H1 (cell line): ENCODE data around the gene FOXO1. TPM values are rescaled to one million over a fixed set of nuclear protein-coding genes. Genes with fewer than 3 reads are reported as not detected.

Experiments
- BRCA1 ChIP-seq: IDR thresholded peaks from 2 replicates; pipeline ENCODE4 v1.6.1; 2012; ENCODE audit warnings: low read depth, low read length, improper control_type of control experiment
- CEBPB ChIP-seq: IDR thresholded peaks from 2 replicates; pipeline ENCODE4 v1.6.1; 2012; ENCODE audit warnings: low read depth, low read length
- CHD7 ChIP-seq: fragments of 300-600 bp; sonication (generic); IDR thresholded peaks from 2 replicates; pipeline ENCODE4 v1.7.1; 2012; ENCODE audit warnings: low read length, moderate library complexity, mild to moderate bottlenecking, inconsistent platforms; ENCODE audit not compliant: insufficient replicate concordance
- E2F6 ChIP-seq: IDR thresholded peaks from 2 replicates; pipeline ENCODE4 v1.6.1; 2012; ENCODE audit warnings: inconsistent platforms
- JUN ChIP-seq: IDR thresholded peaks from 2 replicates; pipeline ENCODE4 v1.6.1; 2011; ENCODE audit warnings: low read depth, mild to moderate bottlenecking, improper control_type of control experiment, low read length
- POU5F1 ChIP-seq: IDR thresholded peaks from 2 replicates; pipeline ENCODE4 v1.6.1; 2011; ENCODE audit warnings: low read depth, mild to moderate bottlenecking, low read length, moderate library complexity
- SIRT6 ChIP-seq: IDR thresholded peaks from one replicate; pipeline ENCODE4 v1.7.1; 2012; ENCODE audit warnings: low read length, inconsistent platforms
- polyA plus RNA-seq, 7 experiments: library from polyadenylated mRNA; depleted of rRNA in 3 of 7; stranded (reverse) in 5 of 7; unstranded in 2 of 7; fragments of >200 nt in 5 of 7; fragments of 200-250 nt in 2 of 7; gene quantifications; 1 replicate in 5 of 7; 2 replicates in 1 of 7; 4 replicates in 1 of 7; pipeline versions ENCODE4 v1.2.1 to v1.2.3, GENCODE V29; 2011 to 2013; ENCODE audit warnings: missing spikeins in 2 of 7, mixed read lengths in 2 of 7
- total RNA-seq: library from RNA; stranded (reverse); fragmentation: NEBNext Ultra II Directional; extraction: Animal tissue kit (Norgen Biotek cat#: 25700); gene quantifications from 2 replicates; pipeline ENCODE4 v1.2.1, GENCODE V29; 2021

The FOXO1 gene
- total and polyA plus RNA-seq, 2 of the 8 experiments (the other 6 are each of a cell fraction or from before 2014, with no cell fraction given): 35.3 to 56.9 TPM

- TF ChIP-seq CHD7: no peak
- no peak for TF ChIP-seq BRCA1
- no peak for TF ChIP-seq JUN
- no peak for TF ChIP-seq CEBPB
- TF ChIP-seq E2F6: no peak
- no peak for TF ChIP-seq POU5F1
- no peak for TF ChIP-seq SIRT6
Observed at GRCh38 chr13:40592035-40592434, 74.4 kb downstream of the FOXO1 start (continued).
